ENCODE measurements around the gene SSBP3. TPM values are rescaled to one million over a fixed set of nuclear protein-coding genes. Genes with fewer than 3 reads are reported as not detected.

The SSBP3 gene
- total and polyA plus RNA-seq, 8 donors = 33.0 to 129 (median 112) TPM

DNA sequence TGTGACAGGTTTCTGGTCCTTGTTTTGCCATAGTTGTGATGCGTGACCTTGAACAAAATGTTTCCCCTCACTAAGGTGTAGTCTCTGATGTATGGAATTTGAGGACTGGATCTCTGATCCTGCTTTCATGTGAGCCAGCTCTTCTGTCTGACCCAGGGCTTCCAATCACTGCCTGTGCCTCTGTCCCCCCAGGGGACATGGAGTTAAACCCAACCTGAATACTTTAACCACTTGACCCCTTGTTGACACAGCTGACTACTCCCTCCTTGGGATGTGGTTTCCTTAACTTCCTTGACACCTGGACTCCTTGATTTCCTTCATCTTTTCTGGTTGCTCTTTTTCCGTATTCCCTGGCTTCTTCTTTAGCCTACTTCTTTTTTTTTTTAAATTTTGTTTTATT, 36.0 kb upstream of the SSBP3 start:
- DNase-seq (no peak), ATAC-seq (no peak)
- H3K4me3 ChIP-seq = no peak overlapping the region
- no peak overlapping the region for H3K27ac ChIP-seq
- intact Hi-C loops (cut with DNase I) = no loop called here
- no peaks in the 10 kb centered on the region for H3K9me3 ChIP-seq
- H3K36me3 ChIP-seq = no peaks in the 10 kb centered on the region
- no peak for TF ChIP-seq CTCF (IDR thresholded peaks at IDR 0.05)
- H3K4me1 ChIP-seq = no peaks in the 10 kb centered on the region
- H3K27me3 ChIP-seq = no peaks in the 10 kb centered on the region

- Histone ChIP-seq H3K4me3 (no peak overlapping the region), H3K4me1 (no peaks in the 10 kb centered on the region), H3K9me3 (no peaks in the 10 kb centered on the region), H3K27me3 (no peaks in the 10 kb centered on the region), H3K36me3 (no peaks in the 10 kb centered on the region), H3K27ac (no peak overlapping the region)
- no peak for ATAC-seq
- no peak for TF ChIP-seq CTCF (IDR thresholded peaks at IDR 0.05)
- intact Hi-C loops (cut with DNase I) = no loop called here
- no peak for DNase-seq
Measured at GRCh38 chr1:54439550-54440223, 33.5 kb upstream of the SSBP3 start.

DNA sequence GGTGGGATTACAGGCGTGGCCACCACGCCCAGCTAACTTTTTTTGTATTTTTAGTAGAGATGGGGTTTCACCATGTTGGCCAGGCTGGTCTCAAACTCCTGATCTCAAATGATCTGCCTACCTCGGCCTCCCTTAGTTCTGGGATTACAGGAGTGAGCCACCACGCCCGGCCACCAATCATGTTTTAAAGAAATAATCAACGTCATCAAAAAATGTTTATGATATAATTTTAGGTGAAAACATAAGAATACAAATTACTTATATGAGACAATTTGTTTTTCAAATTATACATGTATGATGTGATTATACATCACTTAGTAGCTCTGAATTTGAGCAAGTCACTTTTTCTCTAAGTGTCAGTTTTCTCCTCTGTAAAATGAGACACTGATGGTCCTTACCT, 31.6 kb upstream of the SSBP3 start:
- no peak for ATAC-seq
- H3K36me3 ChIP-seq = no peaks in the 10 kb centered on the region
- H3K27me3 ChIP-seq = no peaks in the 10 kb centered on the region
- H3K4me1 ChIP-seq = no peaks in the 10 kb centered on the region
- no peak for TF ChIP-seq CTCF (IDR thresholded peaks at IDR 0.05)
- intact Hi-C loops (cut with DNase I) = no loop called here
- H3K27ac ChIP-seq = no peak overlapping the region
- H3K4me3 ChIP-seq = no peak overlapping the region
- H3K9me3 ChIP-seq = no peaks in the 10 kb centered on the region
- no peak for DNase-seq

GRCh38 chr1:54436826-54437225, 30.6 kb upstream of the SSBP3 start:
- H3K27ac ChIP-seq = no peak overlapping the region
- no peak for DNase-seq
- no peaks in the 10 kb centered on the region for H3K27me3 ChIP-seq
- ATAC-seq = no peak
- no peaks in the 10 kb centered on the region for H3K4me1 ChIP-seq
- intact Hi-C loops (cut with DNase I) = no loop called here
- H3K36me3 ChIP-seq = no peaks in the 10 kb centered on the region
- TF ChIP-seq CTCF (IDR thresholded peaks at IDR 0.05) = no peak
- H3K9me3 ChIP-seq = no peaks in the 10 kb centered on the region
- H3K4me3 ChIP-seq = no peak overlapping the region

GRCh38 chr1:54429838-54430237, 23.6 kb upstream of the SSBP3 start:
- DNase-seq = no peak

More at GRCh38 chr1:54429838-54430237, 23.6 kb upstream of the SSBP3 start:
- no peaks in the 10 kb centered on the region for H3K27me3 ChIP-seq
- TF ChIP-seq CTCF (IDR thresholded peaks at IDR 0.05) = no peak
- no peak for ATAC-seq
- no peaks in the 10 kb centered on the region for H3K4me1 ChIP-seq
- no peaks in the 10 kb centered on the region for H3K9me3 ChIP-seq
- intact Hi-C loops (cut with DNase I) = no loop called here
- no peak overlapping the region for H3K4me3 ChIP-seq
- H3K36me3 ChIP-seq = no peaks in the 10 kb centered on the region
- no peak overlapping the region for H3K27ac ChIP-seq
